H1 (cell line): ENCODE measurements around the gene FMO5. TPM values are rescaled to one million over a fixed set of nuclear protein-coding genes. Genes with fewer than 3 reads are reported as not detected.
A peak's percentile ranks its signal among the peaks of the same experiment; 100 is the strongest.

Experiments used
- CTCF ChIA-PET: fragments of 300-600 bp; sonication (Branson Sonifier 250); formaldehyde crosslinking; loops from one replicate; lab custom pipeline; 2021; ENCODE audit not compliant: partially characterized antibody; lab: Charles Lee
- POLR2A ChIA-PET: fragments of 300-600 bp; sonication (Branson Sonifier 250); formaldehyde crosslinking; loops from one replicate; lab custom pipeline; 2021; ENCODE audit warnings: inconsistent platforms; ENCODE audit not compliant: partially characterized antibody; lab: Charles Lee
- DNase-seq, 2 experiments: peaks; one replicate each; pipeline versions ENCODE4 v3.0.0 to v3.0.0-alpha.2; 2010 to 2022; ENCODE audit warnings: low spot score in 2 of 2, low read depth in 1 of 2, mixed read lengths in 1 of 2
- FAIRE-seq: peaks from 2 replicates; lab custom pipeline; 2011; peaks lifted over from hg19 to GRCh38; lab: Jason Lieb, UNC
- H2AFZ ChIP-seq: 2 replicates; pipeline ENCODE4 v1.8.1; 2012; ENCODE audit warnings: low read length, inconsistent platforms
- H2AK5ac ChIP-seq: 2 replicates; pipeline ENCODE4 v1.6.1; 2013; ENCODE audit warnings: low read depth, low read length
- H2BK120ac ChIP-seq: replicated peaks from 2 replicates; pipeline ENCODE3; 2013; ENCODE audit warnings: low read depth, low read length, inconsistent platforms
- H2BK12ac ChIP-seq: 2 replicates; pipeline ENCODE4 v1.6.1; 2013; ENCODE audit warnings: low read depth, low read length
- H2BK15ac ChIP-seq: 2 replicates; pipeline ENCODE4 v1.6.1; 2013; ENCODE audit warnings: low read length
- H2BK20ac ChIP-seq: 2 replicates; pipeline ENCODE4 v1.6.1; 2013; ENCODE audit warnings: low read length
- H2BK5ac ChIP-seq: 2 replicates; pipeline ENCODE4 v1.6.1; 2013; ENCODE audit warnings: low read depth, low read length
- H3K14ac ChIP-seq: 2 replicates; pipeline ENCODE4 v1.6.1; 2013; ENCODE audit warnings: inconsistent platforms; ENCODE audit not compliant: insufficient read length
- H3K18ac ChIP-seq: 2 replicates; pipeline ENCODE4 v1.6.1; 2013; ENCODE audit warnings: low read length; ENCODE audit errors: extremely low read depth
- H3K23ac ChIP-seq: 2 replicates; pipeline ENCODE4 v1.6.1; 2013; ENCODE audit warnings: inconsistent platforms; ENCODE audit not compliant: insufficient read length
- H3K23me2 ChIP-seq: 2 replicates; pipeline ENCODE4 v1.6.1; 2013; ENCODE audit warnings: low read depth, low read length
- H3K27ac ChIP-seq: 2 replicates; pipeline ENCODE4 v1.6.1; 2011; ENCODE audit warnings: low read depth, low read length, inconsistent platforms
- H3K27me3 ChIP-seq, 4 experiments: replicated peaks in 1 of 4; 1 replicate in 1 of 4; 2 replicates in 3 of 4; pipeline versions ENCODE4 v1.6.1 to v1.8.1; 2011 to 2013; ENCODE audit warnings: low read length in 3 of 4, mild to moderate bottlenecking in 3 of 4, inconsistent platforms in 2 of 4, mixed read lengths in 2 of 4, moderate library complexity in 1 of 4; ENCODE audit not compliant: control insufficient read depth in 3 of 4, insufficient read depth in 3 of 4; ENCODE audit errors: extremely low read depth in 1 of 4
- H3K36me3 ChIP-seq, 4 experiments: 2 replicates each; pipeline versions ENCODE4 v1.6.1 to v1.8.1; 2011 to 2013; ENCODE audit warnings: mild to moderate bottlenecking in 4 of 4, low read length in 3 of 4, moderate library complexity in 2 of 4, control low read depth in 1 of 4, inconsistent platforms in 1 of 4; ENCODE audit not compliant: insufficient read depth in 4 of 4, control insufficient read depth in 2 of 4
- H3K4ac ChIP-seq: replicated peaks from 2 replicates; pipeline ENCODE3; 2013; ENCODE audit warnings: low read length, low read depth, mixed read lengths, inconsistent platforms; ENCODE audit not compliant: insufficient read length
- H3K4me1 ChIP-seq, 4 experiments: replicated peaks in 1 of 4; 1 replicate in 1 of 4; 2 replicates in 3 of 4; pipeline versions ENCODE4 v1.6.1 to v1.8.1; 2011 to 2013; ENCODE audit warnings: low read length in 3 of 4, inconsistent platforms in 2 of 4, mixed read lengths in 1 of 4; ENCODE audit not compliant: insufficient read depth in 4 of 4, control insufficient read depth in 3 of 4
- H3K4me2 ChIP-seq, 2 experiments: 2 replicates each; pipeline versions ENCODE4 v1.6.1 to v1.8.1; 2011 to 2013; ENCODE audit warnings: low read depth in 2 of 2, low read length in 2 of 2, control low read depth in 1 of 2, inconsistent platforms in 1 of 2, mild to moderate bottlenecking in 1 of 2; ENCODE audit not compliant: insufficient read depth in 1 of 2
- H3K4me3 ChIP-seq, 4 experiments: fragments of 200-600, 300-600 bp in 1 of 4; sonication (generic), shearing (Covaris generic), sonication (Bioruptor Twin) in 1 of 4; 2 replicates each; pipeline versions ENCODE4 v1.5.1 to v1.8.1; 2011 to 2016; ENCODE audit warnings: low read length in 4 of 4, low read depth in 3 of 4, control low read depth in 2 of 4, inconsistent platforms in 2 of 4, mild to moderate bottlenecking in 2 of 4, mixed read lengths in 1 of 4, moderate library complexity in 1 of 4; ENCODE audit not compliant: insufficient read depth in 2 of 4; ENCODE audit errors: extremely low read depth in 1 of 4
- H3K56ac ChIP-seq: replicated peaks from 2 replicates; pipeline ENCODE3; 2013; ENCODE audit warnings: low read depth, mild to moderate bottlenecking, mixed read lengths, low read length, inconsistent platforms; ENCODE audit not compliant: insufficient read length
- H3K79me1 ChIP-seq: 2 replicates; pipeline ENCODE4 v1.6.1; 2013; ENCODE audit warnings: low read depth, low read length, control low read depth
- H3K79me2 ChIP-seq, 2 experiments: 2 replicates each; pipeline versions ENCODE4 v1.6.1 to v1.8.1; 2012 to 2013; ENCODE audit warnings: low read length in 2 of 2, mild to moderate bottlenecking in 2 of 2, inconsistent platforms in 1 of 2; ENCODE audit not compliant: insufficient read depth in 2 of 2, control insufficient read depth in 1 of 2
- H3K9ac ChIP-seq, 4 experiments: replicated peaks in 1 of 4; 1 replicate in 1 of 4; 2 replicates in 3 of 4; pipeline versions ENCODE4 v1.6.1 to v1.8.1; 2011 to 2013; ENCODE audit warnings: low read depth in 3 of 4, low read length in 3 of 4, control low read depth in 2 of 4, mild to moderate bottlenecking in 2 of 4, moderate library complexity in 2 of 4, inconsistent platforms in 1 of 4; ENCODE audit errors: extremely low read depth in 1 of 4
- H3K9me3 ChIP-seq, 2 experiments: 2 replicates each; pipeline versions ENCODE4 v1.6.1 to v1.8.1; 2012 to 2013; ENCODE audit warnings: mild to moderate bottlenecking in 2 of 2, moderate library complexity in 2 of 2, control low read depth in 1 of 2, inconsistent platforms in 1 of 2, low read depth in 1 of 2, low read length in 1 of 2, mixed read lengths in 1 of 2; ENCODE audit not compliant: insufficient read depth in 2 of 2
- H4K20me1 ChIP-seq, 2 experiments: replicated peaks in 1 of 2; 2 replicates each; pipeline versions ENCODE3 to v1.8.1; 2011 to 2013; ENCODE audit warnings: inconsistent platforms in 2 of 2, low read length in 2 of 2, mild to moderate bottlenecking in 1 of 2; ENCODE audit not compliant: insufficient read depth in 2 of 2, control insufficient read depth in 1 of 2
- H4K5ac ChIP-seq: 2 replicates; pipeline ENCODE4 v1.6.1; 2013; ENCODE audit warnings: low read length, low read depth, mixed read lengths, inconsistent platforms; ENCODE audit not compliant: insufficient read length
- H4K8ac ChIP-seq: 2 replicates; pipeline ENCODE4 v1.8.0; 2013; ENCODE audit warnings: mild to moderate bottlenecking, moderate library complexity, low read length, inconsistent platforms; ENCODE audit not compliant: insufficient read depth; ENCODE audit errors: extremely low read depth
- H4K91ac ChIP-seq: replicated peaks from 2 replicates; pipeline ENCODE3; 2013; ENCODE audit warnings: low read length, mixed read lengths, inconsistent platforms; ENCODE audit not compliant: insufficient read length
- ATF3 ChIP-seq: IDR thresholded peaks from 2 replicates; pipeline ENCODE4 v1.6.1; 2011; ENCODE audit warnings: low read depth, mild to moderate bottlenecking, low read length; ENCODE audit not compliant: insufficient read depth
- CBX8 ChIP-seq: fragments of 300-800, 300-1000 bp; sonication (generic); IDR thresholded peaks from 2 replicates; pipeline ENCODE4 v1.7.1; 2016; ENCODE audit warnings: low read depth, low read length, borderline replicate concordance
- CHD1 ChIP-seq: IDR thresholded peaks from 2 replicates; pipeline ENCODE4 v1.6.1; 2012; ENCODE audit warnings: low read depth, low read length, improper control_type of control experiment
- EGR1 ChIP-seq: IDR thresholded peaks from 2 replicates; pipeline ENCODE4 v1.6.1; 2011; ENCODE audit warnings: low read depth, low read length, borderline replicate concordance
- KDM5A ChIP-seq: fragments of 200-600 bp; IDR thresholded peaks from 2 replicates; pipeline ENCODE4 v1.7.1; 2012; ENCODE audit warnings: mild to moderate bottlenecking, low read length, inconsistent platforms, mixed read lengths
- NRF1 ChIP-seq: IDR thresholded peaks from 2 replicates; pipeline ENCODE4 v1.6.1; 2011; ENCODE audit warnings: mild to moderate bottlenecking, low read depth, low read length, improper control_type of control experiment
- PHF8 ChIP-seq: fragments of 200-600 bp; sonication (generic); conservative IDR thresholded peaks from 2 replicates; pipeline ENCODE4 v1.7.1; 2012; ENCODE audit warnings: low read depth, mild to moderate bottlenecking, inconsistent platforms, low read length, moderate library complexity
- RBBP5 ChIP-seq: IDR thresholded peaks from 2 replicates; pipeline ENCODE4 v1.7.1; 2012; ENCODE audit warnings: low read depth, mild to moderate bottlenecking, inconsistent platforms, low read length, moderate library complexity, borderline replicate concordance
- SAP30 ChIP-seq: fragments of 300-600 bp; sonication (generic); IDR thresholded peaks from 2 replicates; pipeline ENCODE4 v1.7.1; 2012; ENCODE audit warnings: low read length, moderate library complexity, mild to moderate bottlenecking, inconsistent platforms; ENCODE audit not compliant: insufficient read depth, insufficient replicate concordance
- ZNF274 ChIP-seq: IDR thresholded peaks from 2 replicates; pipeline ENCODE4 v1.7.0; 2012; ENCODE audit warnings: low read length, borderline replicate concordance; ENCODE audit errors: extremely low read depth
- WGBS, 2 experiments: shearing (Covaris generic) in 1 of 2; methylation state at CpG; one replicate each; pipeline versions ENCODE4 v1.1.6 to v1.1.7; 2013 to 2015; ENCODE audit warnings: low lambda C conversion rate in 2 of 2, mixed read lengths in 2 of 2, inconsistent platforms in 1 of 2, low coverage in 1 of 2, missing lambda C conversion rate in 1 of 2; ENCODE audit not compliant: insufficient replicate concordance in 2 of 2, insufficient coverage in 1 of 2, insufficient read length in 1 of 2; ENCODE audit errors: extremely low coverage in 1 of 2, missing lambda C conversion rate in 1 of 2; 5-methylcytosine and 5-hydroxymethylcytosine counted together
- polyA plus RNA-seq, 7 experiments: library from polyadenylated mRNA; depleted of rRNA in 3 of 7; stranded (reverse) in 5 of 7; unstranded in 2 of 7; fragments of >200 nt in 5 of 7; fragments of 200-250 nt in 2 of 7; gene quantifications; 1 replicate in 5 of 7; 2 replicates in 1 of 7; 4 replicates in 1 of 7; pipeline versions ENCODE4 v1.2.1 to v1.2.3, GENCODE V29; 2011 to 2013; ENCODE audit warnings: missing spikeins in 2 of 7, mixed read lengths in 2 of 7
- total RNA-seq: library from RNA; stranded (reverse); fragmentation: NEBNext Ultra II Directional; extraction: Animal tissue kit (Norgen Biotek cat#: 25700); gene quantifications from 2 replicates; pipeline ENCODE4 v1.2.1, GENCODE V29; 2021

The FMO5 gene
- total and polyA plus RNA-seq, 2 of the 8 experiments (the other 6 are each of a cell fraction or from before 2014, with no cell fraction given) = 0.27 to 0.34 TPM

GRCh38 chr1:147171399-147172167 lies 53.6 kb downstream of the FMO5 start:
- H3K27me3 ChIP-seq = no peaks in the 10 kb centered on the region
- H3K36me3 ChIP-seq = peaks cover 0 to 6% (median 5%) of the 10 kb centered on the region in 4 experiments; a peak in 5 of 8 replicates
- peak overlapping the region; percentile 75 for H3K27ac ChIP-seq
- peak overlapping the region; percentile 79; the same call in 1 of the 2 replicates for H2AFZ ChIP-seq
- peaks cover 4 to 49% of the 10 kb centered on the region in 2 experiments; a peak in 3 of 4 replicates for H3K79me2 ChIP-seq
- POLR2A ChIA-PET = interaction anchor here (0.6 to 7.3 kb wide), 6 partner anchors 10 to 87 kb away, joined by 3 to 48 read pairs (median 4); no protein-coding TSS in a partner anchor
- peak overlapping the region; percentile 87 for H4K5ac ChIP-seq
- H2BK120ac ChIP-seq = no peak overlapping the region
- CTCF ChIA-PET = interaction anchor here (0.7 to 3.7 kb wide), 4 partner anchors 15 to 81 kb away, joined by 3 to 22 read pairs (median 3); partner anchors contain the start of gene CHD1L
- DNase-seq (no peak), FAIRE-seq (no peak)
- no peak overlapping the region for H3K14ac ChIP-seq
- no peaks in the 10 kb centered on the region for H3K9me3 ChIP-seq
- no peak overlapping the region for H2BK15ac ChIP-seq
- no peak overlapping the region for H2BK20ac ChIP-seq
- 3% methylated on average over 26 of the region's 32 CpGs; no CpG with 5 or more reads in 1 of the 2 experiments for WGBS, 2 experiments
- no peak overlapping the region for H2AK5ac ChIP-seq
- H2BK12ac ChIP-seq = peak overlapping the region; percentile 77
- no peak overlapping the region for H3K23ac ChIP-seq
- H3K79me1 ChIP-seq = no peaks in the 10 kb centered on the region
- H4K91ac ChIP-seq = peak overlapping the region; percentile 51
- peaks cover 2 to 12% (median 10%) of the 10 kb centered on the region in 4 experiments; a peak in 4 of 7 replicates for H3K4me1 ChIP-seq
- H3K56ac ChIP-seq = peak overlapping the region; percentile 85
- no peak overlapping the region for H3K4ac ChIP-seq
- peak overlapping the region; percentile 78 to 94 for H3K4me2 ChIP-seq
- peak overlapping the region; percentile 41; the same call in 1 of the 2 replicates for H3K18ac ChIP-seq
- peaks cover 0 to 6% of the 10 kb centered on the region in 2 experiments for H4K20me1 ChIP-seq
- peak overlapping the region; percentile 74 to 96 (median 88) for H3K4me3 ChIP-seq
- H2BK5ac ChIP-seq = peak overlapping the region; percentile 62; the same call in 1 of the 2 replicates
- H3K9ac ChIP-seq = peak overlapping the region in 3 of 4 experiments; percentile 59 to 67 (median 63); a peak in 6 of 7 replicates
- H3K23me2 ChIP-seq = 0 out of 2 replicates have a peak, but pooled peaks cover 2% of the 10 kb centered on the region
- peak overlapping the region; percentile 85 for H4K8ac ChIP-seq
- no peak for TF ChIP-seq KDM5A
- TF ChIP-seq CBX8 = no peak
- TF ChIP-seq EGR1 = no peak
- TF ChIP-seq ZNF274 = no peak
- TF ChIP-seq SAP30 = peak; percentile 33
- peak; percentile 54; the same call in 1 of the 2 replicates for TF ChIP-seq RBBP5
- TF ChIP-seq CHD1 = no peak
- TF ChIP-seq ATF3 = no peak
- no peak for TF ChIP-seq NRF1
- 0 out of 2 replicates have a peak, but pooled peaks have one; percentile 65 for TF ChIP-seq PHF8
